Adrenal gland (tissue), 5 donors: ENCODE measurements around the gene FKBP6.

Source experiments
- POLR2A ChIP-seq, 2 donors: fragments of 450-650 bp; IDR thresholded peaks; one replicate each; pipeline ENCODE4 v1.6.1; 2017; ENCODE audit warnings: antibody characterized with exemption in 2 of 2, mild to moderate bottlenecking in 2 of 2, moderate library complexity in 1 of 2
- TF ChIP-seq, protein P1 (sequence below), 6 experiments: fragments of 450-650 bp in 4 of 6; fragments of 200-600 bp in 2 of 6; sonication (generic) in 1 of 6; IDR thresholded peaks; 1 replicate in 5 of 6; 2 replicates in 1 of 6; pipeline versions ENCODE4 v1.5.1 to v1.8.0; 2016 to 2021; ENCODE audit warnings: antibody characterized with exemption in 6 of 6, mild to moderate bottlenecking in 2 of 6, moderate library complexity in 1 of 6
- donor health status: DM: no; HTN: no; CAD: no.

DNA sequence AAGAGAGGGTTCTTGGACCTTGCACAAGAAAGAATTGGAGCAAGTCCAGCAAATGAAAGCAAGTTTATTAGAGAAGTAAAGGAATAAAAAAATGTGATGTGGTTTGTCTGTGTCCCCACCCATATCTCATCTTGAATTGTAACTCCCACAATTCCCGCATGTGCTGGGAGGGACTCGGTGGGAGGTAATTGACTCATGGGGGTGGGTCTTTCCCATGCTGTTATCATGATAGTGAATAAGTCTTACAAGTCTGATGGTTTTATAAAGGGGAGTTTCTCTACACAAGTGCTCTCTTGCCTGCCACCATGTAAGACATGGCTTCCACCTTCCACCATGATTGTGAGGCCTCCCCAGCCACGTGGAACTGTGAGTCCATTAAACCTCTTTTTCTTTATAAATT lies 66.5 kb downstream of the FKBP6 start:
- TF ChIP-seq, protein P1, sequence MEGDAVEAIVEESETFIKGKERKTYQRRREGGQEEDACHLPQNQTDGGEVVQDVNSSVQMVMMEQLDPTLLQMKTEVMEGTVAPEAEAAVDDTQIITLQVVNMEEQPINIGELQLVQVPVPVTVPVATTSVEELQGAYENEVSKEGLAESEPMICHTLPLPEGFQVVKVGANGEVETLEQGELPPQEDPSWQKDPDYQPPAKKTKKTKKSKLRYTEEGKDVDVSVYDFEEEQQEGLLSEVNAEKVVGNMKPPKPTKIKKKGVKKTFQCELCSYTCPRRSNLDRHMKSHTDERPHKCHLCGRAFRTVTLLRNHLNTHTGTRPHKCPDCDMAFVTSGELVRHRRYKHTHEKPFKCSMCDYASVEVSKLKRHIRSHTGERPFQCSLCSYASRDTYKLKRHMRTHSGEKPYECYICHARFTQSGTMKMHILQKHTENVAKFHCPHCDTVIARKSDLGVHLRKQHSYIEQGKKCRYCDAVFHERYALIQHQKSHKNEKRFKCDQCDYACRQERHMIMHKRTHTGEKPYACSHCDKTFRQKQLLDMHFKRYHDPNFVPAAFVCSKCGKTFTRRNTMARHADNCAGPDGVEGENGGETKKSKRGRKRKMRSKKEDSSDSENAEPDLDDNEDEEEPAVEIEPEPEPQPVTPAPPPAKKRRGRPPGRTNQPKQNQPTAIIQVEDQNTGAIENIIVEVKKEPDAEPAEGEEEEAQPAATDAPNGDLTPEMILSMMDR (IDR thresholded peaks at IDR 0.05) = no peak
- TF ChIP-seq POLR2A (IDR thresholded peaks at IDR 0.05) = no peak
